Midbrain (tissue), 1 donor: ENCODE results near the gene OR11H6.
A peak's percentile ranks its signal among the peaks of the same experiment; 100 is the strongest.
"Not testable (repeated sequence)": the region's sequence is repeated elsewhere in the genome, so short reads cannot be mapped to it uniquely, and the experiment has no call there.

Experiments used
- DNase-seq: peaks from one replicate; lab custom pipeline; 2025; lab: John Stamatoyannopoulos, UW

Gene OR11H6

GRCh38 chr14:20223410-20223809 is at the start of gene OR11H6:
Gene OR11H6, plus strand, starts transcription at chr14:20223710. Its CDS starts 0 bp downstream, at chr14:20223710.
- DNase-seq: no peak

- DNase-seq: not testable (repeated sequence)
Observed at GRCh38 chr14:20174205-20174604, 49.3 kb upstream of the OR11H6 start.

GRCh38 chr14:20176330-20176729 is 47.2 kb upstream of the OR11H6 start:
- no peak for DNase-seq

GRCh38 chr14:20177433-20177974 is 46.0 kb upstream of the OR11H6 start:
- no peak for DNase-seq

- peak; percentile 3 for DNase-seq
Observed at GRCh38 chr14:20179218-20179617, 44.3 kb upstream of the OR11H6 start.

GRCh38 chr14:20179880-20180279 is 43.6 kb upstream of the OR11H6 start:
- DNase-seq: no peak

- no peak for DNase-seq
Observed at GRCh38 chr14:20180486-20180885, 43.0 kb upstream of the OR11H6 start.

- DNase-seq: no peak
Observed at GRCh38 chr14:20184181-20184580, 39.3 kb upstream of the OR11H6 start.

- DNase-seq: no peak
Observed at GRCh38 chr14:20190596-20190995, 32.9 kb upstream of the OR11H6 start, which contains the start of gene OR11G2. Gene OR11G2, plus strand, starts transcription at chr14:20190896. Its CDS starts 6,542 bp downstream, at chr14:20197438.

- DNase-seq: no peak
Observed at GRCh38 chr14:20191396-20191795, 32.1 kb upstream of the OR11H6 start.

- DNase-seq: peak; percentile 21
Observed at GRCh38 chr14:20194101-20194500, 29.4 kb upstream of the OR11H6 start.

- not testable (repeated sequence) for DNase-seq
Observed at GRCh38 chr14:20195170-20195569, 28.3 kb upstream of the OR11H6 start.

- DNase-seq: no peak
Observed at GRCh38 chr14:20195911-20196310, 27.6 kb upstream of the OR11H6 start.

- no peak for DNase-seq
Observed at GRCh38 chr14:20197459-20197858, 26.1 kb upstream of the OR11H6 start.

GRCh38 chr14:20198991-20199390 is 24.5 kb upstream of the OR11H6 start:
- DNase-seq: no peak

- no peak for DNase-seq
Observed at GRCh38 chr14:20204721-20205120, 18.8 kb upstream of the OR11H6 start.

- no peak for DNase-seq
Observed at GRCh38 chr14:20209595-20209994, 13.9 kb upstream of the OR11H6 start.

- DNase-seq: not testable (repeated sequence)
Observed at GRCh38 chr14:20212406-20212805, 11.1 kb upstream of the OR11H6 start.

- DNase-seq: no peak
Observed at GRCh38 chr14:20215196-20215595, 8.3 kb upstream of the OR11H6 start.

GRCh38 chr14:20219033-20219432 is 4.5 kb upstream of the OR11H6 start:
- no peak for DNase-seq

- no peak for DNase-seq
Observed at GRCh38 chr14:20228681-20229080, 5.2 kb downstream of the OR11H6 start, which contains the start of gene OR11H7. Gene OR11H7, plus strand, starts transcription at chr14:20228981.

- not testable (repeated sequence) for DNase-seq
Observed at GRCh38 chr14:20235415-20235814, 11.9 kb downstream of the OR11H6 start.

- no peak for DNase-seq
Observed at GRCh38 chr14:20247646-20248246, 24.2 kb downstream of the OR11H6 start.

GRCh38 chr14:20262642-20263128 is 39.2 kb downstream of the OR11H6 start:
- no peak for DNase-seq
